Measurements from ENCODE around the gene TMEM167A.

TMEM167A gene

GRCh38 chr5:83034528-83035207 lies 42.5 kb downstream of the TMEM167A start:
- no peak for DNase-seq

- DNase-seq: no peak
Measured at GRCh38 chr5:83034036-83034435, 43.2 kb downstream of the TMEM167A start.

- no peak for DNase-seq
Measured at GRCh38 chr5:83031381-83031780, 45.8 kb downstream of the TMEM167A start.

GRCh38 chr5:83029912-83030311 lies 47.3 kb downstream of the TMEM167A start:
- no peak for DNase-seq

DNA sequence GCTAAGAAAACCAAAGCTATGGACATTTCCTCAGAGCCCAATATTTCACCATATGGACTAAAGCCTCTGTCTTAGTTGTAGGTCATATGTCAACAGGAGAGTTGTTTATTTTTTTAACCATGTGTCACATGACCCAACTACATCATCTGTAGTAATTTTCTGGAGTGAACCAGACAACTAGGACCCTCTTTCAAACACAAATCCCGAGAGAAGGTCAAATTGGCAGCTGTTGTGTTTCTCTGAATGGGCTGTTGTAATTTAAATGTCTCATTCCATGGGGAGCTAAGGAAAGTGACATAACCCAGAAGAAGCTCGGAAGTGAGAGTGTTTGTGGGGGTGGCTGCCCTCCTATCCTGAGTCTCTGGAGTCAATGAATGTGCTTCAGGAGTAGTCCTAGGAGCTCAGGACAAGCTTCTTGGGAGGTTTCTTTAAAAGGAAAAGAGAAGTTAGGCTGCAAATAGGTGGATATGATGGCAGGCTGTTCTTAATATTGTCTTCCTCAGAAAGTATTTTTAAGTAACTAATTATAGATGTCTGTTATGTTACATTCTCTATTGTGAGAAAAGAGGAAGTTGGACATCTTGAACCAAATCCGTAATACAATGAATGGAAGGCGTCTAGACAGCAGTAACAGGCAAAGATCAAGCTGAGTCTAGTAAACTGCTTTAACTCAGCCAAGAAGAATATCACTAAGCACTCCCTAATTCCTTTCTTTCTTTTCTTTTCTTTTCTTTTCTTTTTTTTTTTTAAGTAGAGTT lies 50.1 kb downstream of the TMEM167A start:
- DNase-seq: no peak

- no peak for DNase-seq
Measured at GRCh38 chr5:83026516-83026915, 50.7 kb downstream of the TMEM167A start.

DNA sequence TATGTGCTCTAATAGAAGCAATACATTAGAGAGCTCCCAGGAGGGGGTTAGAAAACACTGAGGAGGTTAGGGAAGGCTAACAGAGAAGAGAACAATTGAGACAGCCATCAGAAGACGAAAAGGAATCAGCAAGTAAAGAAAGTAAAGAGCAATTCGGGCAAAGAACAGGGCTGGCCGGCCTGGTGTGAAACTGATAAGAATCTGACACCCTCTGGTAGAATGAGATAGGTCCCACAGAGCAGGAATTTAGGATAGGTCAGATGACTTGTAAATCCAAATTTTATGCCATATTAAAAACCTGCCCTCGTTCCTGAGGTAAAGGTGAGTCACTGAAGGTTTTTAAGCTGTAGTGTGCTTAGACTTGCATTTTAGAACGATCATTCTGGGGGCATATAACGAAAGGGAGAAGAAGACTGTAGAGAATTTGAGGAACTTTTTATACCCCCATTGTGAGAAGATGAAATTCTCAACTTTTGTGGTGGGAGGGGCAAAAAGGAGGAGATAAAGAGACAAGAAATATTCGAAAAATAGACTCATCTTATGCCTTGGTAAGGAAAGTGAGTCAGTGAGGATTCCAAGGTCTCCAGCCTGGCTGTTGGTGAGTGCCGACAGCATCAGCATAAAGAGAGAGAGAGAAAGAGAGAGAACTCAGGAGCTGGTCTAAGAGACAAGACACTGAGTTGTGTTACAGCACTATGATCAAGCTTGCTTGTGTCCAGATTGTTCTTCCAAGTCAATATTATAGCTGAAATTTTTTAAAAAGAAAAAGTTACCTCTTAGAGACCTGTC lies 51.3 kb downstream of the TMEM167A start:
- DNase-seq: no peak

GRCh38 chr5:83022334-83022733 lies 54.9 kb downstream of the TMEM167A start:
- DNase-seq: no peak

DNA sequence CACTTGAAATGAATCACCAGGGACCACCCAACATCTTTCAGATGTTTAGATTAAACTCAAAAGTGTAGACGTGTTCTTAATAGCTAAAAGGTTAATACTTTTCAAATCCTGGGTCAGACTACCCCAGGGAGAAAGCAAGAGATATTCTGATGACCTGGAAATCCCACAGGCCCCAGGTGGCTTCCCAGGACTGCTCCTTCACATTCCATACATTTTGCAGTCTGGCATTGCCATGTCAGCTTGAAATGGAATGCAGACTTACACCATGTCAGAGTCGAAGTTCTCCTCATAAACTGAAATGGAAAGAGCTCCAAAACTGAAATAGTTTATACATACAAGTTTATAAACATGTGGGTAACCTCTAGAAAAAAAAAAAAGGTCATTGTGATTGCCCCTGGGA lies 61.5 kb downstream of the TMEM167A start:
- DNase-seq: no peak

- DNase-seq: no peak
Measured at GRCh38 chr5:83011985-83012384, 65.2 kb downstream of the TMEM167A start.

- DNase-seq: no peak
Measured at GRCh38 chr5:83009408-83009807, 67.8 kb downstream of the TMEM167A start.

- DNase-seq: no peak
Measured at GRCh38 chr5:83007755-83008154, 69.4 kb downstream of the TMEM167A start.

GRCh38 chr5:83006683-83007283 lies 70.4 kb downstream of the TMEM167A start:
- no peak for DNase-seq

GRCh38 chr5:83003791-83004190 lies 73.4 kb downstream of the TMEM167A start:
- DNase-seq: no peak
